ENCODE measurements around the gene NFIB. TPM values are rescaled to one million over a fixed set of nuclear protein-coding genes. Genes with fewer than 3 reads are reported as not detected.

Gene NFIB
- total and polyA plus RNA-seq, 2 of the 4 experiments (the other 2 are of a cell fraction) = 1.4 to 2.0 TPM

- Histone ChIP-seq H4K8ac (ENCODE audit: low read depth in 2 of 2, low read length in 2 of 2) (no peak overlapping the region), H2AFZ (replicated peaks; ENCODE audit: low read length, poor library complexity) (no peak overlapping the region), H3K9ac (ENCODE audit: low read depth, low read length) (no peak overlapping the region), H3K36me3 (ENCODE audit: control insufficient read depth, insufficient read depth, low read length) (no peaks in the 10 kb centered on the region), H3K14ac (replicated peaks; ENCODE audit: low read depth, low read length) (no peak overlapping the region), H4K20me1 (ENCODE audit: insufficient read depth, low read length) (no peaks in the 10 kb centered on the region), H3K23ac (ENCODE audit: low read depth, low read length) (no peak overlapping the region), H2BK15ac (ENCODE audit: low read depth, low read length) (no peak overlapping the region), H3K4me3 (ENCODE audit: insufficient read depth, low read depth, low read length) (no peak overlapping the region), H3K18ac (ENCODE audit: low read depth, low read length) (no peak overlapping the region), H3K4me2 (ENCODE audit: low read depth, low read length) (no peak overlapping the region), H2AK5ac (ENCODE audit: low read depth, low read length) (no peak overlapping the region), H3K9me1 (ENCODE audit: insufficient read depth, low read length) (no peaks in the 10 kb centered on the region), H2AK9ac (replicated peaks; ENCODE audit: low read depth, low read length, poor library complexity) (no peak overlapping the region), H3K4me1 (ENCODE audit: control insufficient read depth, insufficient read depth, low read length) (no peaks in the 10 kb centered on the region), H3K27ac (ENCODE audit: insufficient read depth, low read length) (no peak overlapping the region), H3K27me3 (ENCODE audit: control insufficient read depth, insufficient read depth, low read length) (peaks cover 1% of the 10 kb centered on the region; the same call in 1 of the 2 replicates), H2BK120ac (ENCODE audit: low read depth, low read length) (no peak overlapping the region), H3K79me1 (ENCODE audit: low read depth in 1 of 2, low read length in 2 of 2) (no peaks in the 10 kb centered on the region), H3K4ac (ENCODE audit: low read depth, low read length) (no peak overlapping the region), H3K56ac (ENCODE audit: extremely low read depth, insufficient read depth, low read length) (no peak overlapping the region), H4K5ac (ENCODE audit: low read depth, low read length) (no peak overlapping the region), H2BK20ac (ENCODE audit: low read depth, low read length) (no peak overlapping the region), H3K9me3 (ENCODE audit: control insufficient read depth, insufficient read depth, low read length) (no peaks in the 10 kb centered on the region), H2BK5ac (ENCODE audit: low read depth, low read length, poor library complexity, severe bottlenecking) (no peak overlapping the region), H4K91ac (ENCODE audit: insufficient read depth, low read depth, low read length) (no peak overlapping the region)
- ChIA-PET POLR2A (ENCODE audit: unreplicated experiment) (no interaction called here), CTCF (no interaction called here)
- WGBS, 2 experiments (ENCODE audit: extremely low coverage in 2 of 2, insufficient read length in 1 of 2) = no CpG with 5 or more reads among the region's 2 CpGs
- intact Hi-C loops (cut with micrococcal nuclease) (no loop called here), in situ Hi-C loops (cut with MboI; ENCODE audit: low sequenced_read_pairs) (no loop called here), dilution Hi-C loops (cut with HindIII; ENCODE audit: low sequenced_read_pairs, unreplicated experiment) (no loop called here)
- no peak for DNase-seq
- no peak for TF ChIP-seq SMC3 (IDR thresholded peaks at IDR 0.05; ENCODE audit: low read depth, low read length)
- no peak for TF ChIP-seq FOS (IDR thresholded peaks at IDR 0.05; ENCODE audit: low read depth, low read length)
- TF ChIP-seq ELK1 (IDR thresholded peaks at IDR 0.05; ENCODE audit: borderline replicate concordance, low read depth, low read length) = no peak
- no TSS peak for BruUV-seq (replicated peaks)
- ATAC-seq (ENCODE audit: low read depth) = no peak
These were observed 261.6 kb downstream of the NFIB start for GRCh38 chr9:14052359-14052758.
